GM12801 (cell line): Measurements from ENCODE around the gene INSIG1.

ENCODE experiments used
- TF ChIP-seq, protein P1 (sequence below): IDR thresholded peaks from one replicate; pipeline ENCODE4 v1.5.1; 2011; ENCODE audit warnings: control low read depth; ENCODE audit not compliant: insufficient read length; ENCODE audit errors: extremely low read depth

The INSIG1 gene

DNA sequence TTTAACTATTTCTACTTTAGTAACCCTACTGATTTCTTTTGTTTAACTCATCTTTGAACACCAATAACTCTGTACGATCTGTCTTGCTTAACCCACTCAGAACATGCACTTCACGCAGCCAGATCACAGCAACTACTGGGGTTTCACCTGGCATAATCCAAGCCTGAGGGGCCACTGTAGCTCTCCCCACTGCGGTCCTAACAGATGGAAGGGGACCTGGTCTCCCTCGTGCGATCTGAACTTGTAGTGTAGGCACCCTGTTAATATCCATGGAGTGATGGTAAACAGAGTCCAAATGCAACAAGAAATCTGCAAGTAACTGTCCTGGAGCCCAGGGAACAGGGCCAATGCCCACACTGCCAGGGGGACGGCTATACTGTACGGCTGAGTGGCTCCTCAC lies 45.5 kb downstream of the INSIG1 start:
- TF ChIP-seq, protein P1, sequence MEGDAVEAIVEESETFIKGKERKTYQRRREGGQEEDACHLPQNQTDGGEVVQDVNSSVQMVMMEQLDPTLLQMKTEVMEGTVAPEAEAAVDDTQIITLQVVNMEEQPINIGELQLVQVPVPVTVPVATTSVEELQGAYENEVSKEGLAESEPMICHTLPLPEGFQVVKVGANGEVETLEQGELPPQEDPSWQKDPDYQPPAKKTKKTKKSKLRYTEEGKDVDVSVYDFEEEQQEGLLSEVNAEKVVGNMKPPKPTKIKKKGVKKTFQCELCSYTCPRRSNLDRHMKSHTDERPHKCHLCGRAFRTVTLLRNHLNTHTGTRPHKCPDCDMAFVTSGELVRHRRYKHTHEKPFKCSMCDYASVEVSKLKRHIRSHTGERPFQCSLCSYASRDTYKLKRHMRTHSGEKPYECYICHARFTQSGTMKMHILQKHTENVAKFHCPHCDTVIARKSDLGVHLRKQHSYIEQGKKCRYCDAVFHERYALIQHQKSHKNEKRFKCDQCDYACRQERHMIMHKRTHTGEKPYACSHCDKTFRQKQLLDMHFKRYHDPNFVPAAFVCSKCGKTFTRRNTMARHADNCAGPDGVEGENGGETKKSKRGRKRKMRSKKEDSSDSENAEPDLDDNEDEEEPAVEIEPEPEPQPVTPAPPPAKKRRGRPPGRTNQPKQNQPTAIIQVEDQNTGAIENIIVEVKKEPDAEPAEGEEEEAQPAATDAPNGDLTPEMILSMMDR, result no peak

DNA sequence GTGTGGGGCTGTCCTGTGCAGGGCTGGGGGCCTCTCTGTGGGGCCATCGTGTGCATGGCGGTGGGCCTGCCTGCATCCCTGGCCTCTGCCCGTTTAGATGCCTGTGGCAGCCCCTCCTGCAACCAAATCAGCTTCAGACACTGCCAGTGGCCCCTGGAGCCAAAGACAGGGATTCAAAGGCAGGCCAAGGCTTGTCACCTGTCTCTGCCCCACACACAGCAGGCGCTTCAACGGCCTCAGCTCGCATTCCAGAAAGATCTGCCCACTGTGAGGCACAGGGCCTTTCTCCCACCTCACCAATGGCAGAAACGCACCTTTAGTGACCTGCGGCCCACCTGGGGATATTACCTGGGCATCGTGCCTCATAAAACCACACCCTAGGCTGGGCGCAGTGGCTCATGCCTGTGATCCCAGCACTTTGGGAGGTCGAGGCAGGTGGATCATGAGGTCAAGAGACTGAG lies 46.0 kb downstream of the INSIG1 start:
- TF ChIP-seq, protein P1, result no peak

DNA sequence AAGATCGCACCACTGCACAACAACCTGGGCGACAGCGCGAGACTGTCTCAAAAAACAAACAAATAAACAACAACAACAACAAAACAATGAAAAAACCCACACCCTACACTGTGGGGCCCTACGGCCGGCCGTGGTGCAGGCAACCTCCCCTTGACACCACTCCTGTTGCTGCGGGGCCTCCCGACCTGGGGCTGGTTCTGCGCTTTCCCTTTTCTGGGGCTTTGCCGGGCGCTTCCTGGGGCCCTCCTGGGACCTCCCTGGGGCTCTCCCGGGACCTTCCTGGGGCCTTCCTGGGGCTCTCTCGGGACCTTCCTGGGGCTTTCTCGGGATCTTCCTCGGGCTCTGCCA lies 46.6 kb downstream of the INSIG1 start:
- TF ChIP-seq, protein P1, result no peak

DNA sequence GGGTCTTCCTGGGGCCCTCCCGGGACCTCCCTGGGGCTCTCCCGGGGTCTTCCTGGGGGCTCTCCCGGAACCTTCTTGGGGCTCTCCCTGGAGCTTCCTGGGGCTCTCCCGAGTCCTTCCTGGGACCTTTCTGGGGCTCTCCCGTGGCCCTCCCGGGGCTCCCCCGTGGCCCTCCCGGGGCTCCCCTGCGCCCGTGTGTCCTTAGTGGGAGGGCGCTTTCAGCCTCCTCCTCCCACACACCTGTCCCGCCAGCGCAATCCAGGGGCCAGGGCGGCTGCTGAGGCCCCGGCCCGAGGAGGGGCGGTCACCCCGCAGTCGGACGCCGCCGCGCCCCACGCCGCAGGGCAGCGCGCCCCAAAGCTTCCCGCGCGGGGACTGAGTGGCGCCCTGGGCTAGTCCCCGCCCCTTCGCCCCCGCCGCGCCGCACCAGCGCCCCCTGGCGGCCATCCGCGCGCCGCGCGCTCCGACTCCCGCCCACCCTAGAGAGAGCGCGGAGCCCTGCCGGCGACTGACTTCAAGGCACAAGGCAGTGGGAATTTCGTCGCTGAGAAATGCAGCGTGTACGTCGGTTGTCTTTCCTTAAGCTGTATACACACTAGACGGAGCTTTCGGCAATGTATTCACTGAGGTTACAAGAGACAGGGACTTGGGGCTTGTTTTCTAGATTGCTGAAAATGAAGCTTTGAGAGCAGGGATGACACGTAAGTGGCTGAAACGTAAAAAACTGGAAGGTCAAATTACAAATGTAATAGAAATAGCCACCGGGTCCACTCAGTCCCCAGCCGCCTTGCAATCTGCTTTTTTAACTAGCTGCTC lies 47.1 kb downstream of the INSIG1 start:
- TF ChIP-seq, protein P1, result no peak

DNA sequence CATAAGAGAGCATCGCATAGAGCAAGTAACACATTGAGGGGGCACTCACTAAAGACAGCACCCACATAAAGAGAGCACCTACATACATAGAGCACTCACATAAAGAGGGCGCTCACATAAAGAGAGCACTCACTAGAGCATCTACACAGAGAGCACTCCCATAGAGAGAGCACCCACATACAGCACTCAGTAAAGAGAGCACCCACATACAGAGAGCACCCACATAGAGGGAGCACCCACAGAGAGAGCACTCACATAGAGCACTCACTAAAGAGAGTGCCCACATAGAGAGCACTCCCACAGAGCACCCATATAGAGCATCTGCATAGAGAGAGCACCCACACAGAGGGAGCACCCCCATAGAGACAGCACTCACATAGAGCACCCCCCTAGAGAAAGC lies 47.8 kb downstream of the INSIG1 start:
- TF ChIP-seq, protein P1, result no peak

DNA sequence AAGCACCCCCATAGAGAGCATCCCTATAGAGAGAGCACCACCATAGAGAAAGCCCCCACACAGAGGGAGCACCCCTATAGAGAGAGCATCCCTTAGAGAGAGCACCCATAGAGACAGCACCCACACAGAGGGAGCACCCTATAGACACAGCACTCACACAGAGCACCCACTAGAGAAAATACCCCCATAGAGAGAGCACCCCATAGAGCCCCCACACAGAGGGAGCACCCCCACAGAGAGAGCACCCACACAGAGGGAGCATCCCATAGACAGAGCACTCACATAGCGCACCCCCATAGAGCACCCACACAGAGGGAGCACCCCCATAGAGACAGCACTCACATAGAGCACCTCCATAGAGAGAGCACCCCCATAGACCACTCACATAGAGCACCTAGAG lies 48.6 kb downstream of the INSIG1 start:
- TF ChIP-seq, protein P1, result no peak

DNA sequence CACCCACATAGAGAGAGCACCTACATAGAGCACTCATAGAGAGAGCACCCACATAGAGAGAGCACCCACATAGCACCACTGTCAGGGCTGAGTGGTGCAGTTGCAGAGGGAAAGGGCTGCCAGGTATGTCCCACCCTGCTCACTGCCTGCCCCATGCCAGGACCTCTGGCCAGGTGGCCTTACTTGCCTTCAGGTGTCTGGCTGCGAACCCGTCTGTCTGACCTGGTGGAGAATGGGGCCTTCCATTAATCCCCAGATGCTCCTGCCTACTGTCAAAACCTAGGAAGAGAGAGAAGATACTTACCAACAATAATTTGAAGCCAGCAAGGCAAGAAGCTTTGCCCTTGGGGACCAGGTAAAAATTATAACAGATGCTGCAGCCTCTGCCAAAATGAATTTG lies 51.1 kb downstream of the INSIG1 start:
- TF ChIP-seq, protein P1, result no peak
